Esophagus mucosa (tissue), 1 donor: ENCODE data around the gene SYT14. TPM values are rescaled to one million over a fixed set of nuclear protein-coding genes. Genes with fewer than 3 reads are reported as not detected.

Experiments
- ATAC-seq: fragments of 200-7000 bp; cut with Tn5 transposase; one replicate; pipeline ENCODE4 v1.9.1; 2020
- total RNA-seq: library from RNA; stranded (reverse); gene quantifications from one replicate; pipeline ENCODE4 v1.2.4, GENCODE V29; 2023
- donor health status: DM: yes; HTN: yes; CAD: no.

SYT14 gene
- total RNA-seq, 1 donor from 2014 or later = not detected

GRCh38 chr1:210214573-210215409 is 276.8 kb downstream of the SYT14 start:
- ATAC-seq = no peak

- ATAC-seq = no peak
Observed at GRCh38 chr1:210217482-210217881, 279.5 kb downstream of the SYT14 start.

- ATAC-seq = no peak
Observed at GRCh38 chr1:210218047-210218446, 280.0 kb downstream of the SYT14 start.

Other genes with a start within 250 kb of the SYT14 start
- gene HSD11B1, start 233.4 kb upstream of the SYT14 start, total RNA-seq = 0.36 TPM
- 0.80 TPM for gene TRAF3IP3, start 182.2 kb upstream of the SYT14 start, total RNA-seq
- 6.3 TPM for gene C1orf74, start 153.7 kb upstream of the SYT14 start, total RNA-seq
- gene IRF6, start 132.1 kb upstream of the SYT14 start, total RNA-seq = 159 TPM
- gene UTP25, start 110.2 kb upstream of the SYT14 start, total RNA-seq = 4.9 TPM